ENCODE data around the gene FRA10AC1. TPM values are rescaled to one million over a fixed set of nuclear protein-coding genes. Genes with fewer than 3 reads are reported as not detected.

Gene FRA10AC1, protein sequence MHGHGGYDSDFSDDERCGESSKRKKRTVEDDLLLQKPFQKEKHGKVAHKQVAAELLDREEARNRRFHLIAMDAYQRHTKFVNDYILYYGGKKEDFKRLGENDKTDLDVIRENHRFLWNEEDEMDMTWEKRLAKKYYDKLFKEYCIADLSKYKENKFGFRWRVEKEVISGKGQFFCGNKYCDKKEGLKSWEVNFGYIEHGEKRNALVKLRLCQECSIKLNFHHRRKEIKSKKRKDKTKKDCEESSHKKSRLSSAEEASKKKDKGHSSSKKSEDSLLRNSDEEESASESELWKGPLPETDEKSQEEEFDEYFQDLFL
- 10 to 100 TPM; 10.6 to 20.8 (median 15.4) TPM for total RNA-seq

DNA sequence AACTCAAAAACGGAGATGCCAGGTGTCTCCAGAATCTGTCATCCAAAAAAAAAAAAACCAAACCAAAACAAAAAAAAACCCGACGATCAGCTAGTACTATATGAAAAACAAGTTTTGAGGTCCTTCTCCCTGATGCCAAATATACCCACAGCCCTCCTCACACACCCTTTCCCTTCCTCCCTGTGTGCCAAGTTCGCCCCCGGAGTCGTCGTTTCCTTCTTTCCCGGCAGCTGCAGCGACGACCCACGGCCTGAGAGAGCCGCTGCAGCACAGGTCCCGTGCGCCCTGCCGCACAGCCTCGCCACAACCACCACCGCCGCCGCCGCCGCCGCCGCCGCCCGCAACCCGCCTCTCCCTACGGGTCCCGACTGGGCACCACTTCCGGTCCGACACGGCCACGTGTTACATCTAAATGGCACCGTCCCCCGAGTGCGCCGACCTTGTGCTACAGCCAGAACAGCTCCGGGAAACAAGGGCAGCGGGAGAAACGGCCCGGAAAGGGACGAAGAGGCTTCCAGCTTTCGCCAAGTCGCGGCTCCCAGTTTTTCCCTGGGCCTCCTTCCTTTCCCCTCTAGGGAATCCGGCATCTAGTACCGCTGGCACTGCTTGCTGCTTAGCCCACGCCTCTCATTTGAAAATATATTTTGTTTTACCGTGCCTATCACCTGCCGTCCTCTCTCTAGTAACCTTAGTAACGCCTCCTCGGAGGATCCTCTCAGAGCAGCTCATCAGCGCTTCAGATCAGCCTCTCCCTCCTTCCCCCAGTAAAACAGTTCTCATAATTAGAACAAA is at the start of gene FRA10AC1:
TSS of gene FRA10AC1 (minus strand) at position 383 of the 792 bp plus-strand sequence. CDS start 2,486 bp downstream, outside the sequence.
- no peaks in the 10 kb centered on the region for H3K9me3 ChIP-seq
- H3K4me3 ChIP-seq: peak within 1 kb of the TSS; percentile 57 to 74 (median 74)
- H3K36me3 ChIP-seq: peaks cover 0 to 12% (median 0%) of the 10 kb centered on the region in 3 donors
- TF ChIP-seq, protein P1, sequence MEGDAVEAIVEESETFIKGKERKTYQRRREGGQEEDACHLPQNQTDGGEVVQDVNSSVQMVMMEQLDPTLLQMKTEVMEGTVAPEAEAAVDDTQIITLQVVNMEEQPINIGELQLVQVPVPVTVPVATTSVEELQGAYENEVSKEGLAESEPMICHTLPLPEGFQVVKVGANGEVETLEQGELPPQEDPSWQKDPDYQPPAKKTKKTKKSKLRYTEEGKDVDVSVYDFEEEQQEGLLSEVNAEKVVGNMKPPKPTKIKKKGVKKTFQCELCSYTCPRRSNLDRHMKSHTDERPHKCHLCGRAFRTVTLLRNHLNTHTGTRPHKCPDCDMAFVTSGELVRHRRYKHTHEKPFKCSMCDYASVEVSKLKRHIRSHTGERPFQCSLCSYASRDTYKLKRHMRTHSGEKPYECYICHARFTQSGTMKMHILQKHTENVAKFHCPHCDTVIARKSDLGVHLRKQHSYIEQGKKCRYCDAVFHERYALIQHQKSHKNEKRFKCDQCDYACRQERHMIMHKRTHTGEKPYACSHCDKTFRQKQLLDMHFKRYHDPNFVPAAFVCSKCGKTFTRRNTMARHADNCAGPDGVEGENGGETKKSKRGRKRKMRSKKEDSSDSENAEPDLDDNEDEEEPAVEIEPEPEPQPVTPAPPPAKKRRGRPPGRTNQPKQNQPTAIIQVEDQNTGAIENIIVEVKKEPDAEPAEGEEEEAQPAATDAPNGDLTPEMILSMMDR (IDR thresholded peaks at IDR 0.05): peak in 5 of 6 experiments; percentile 14 to 85 (median 67)
- peak; percentile 34 to 71 for TF ChIP-seq POLR2A (IDR thresholded peaks at IDR 0.05)
- peaks cover 0 to 19% (median 5%) of the 10 kb centered on the region in 4 donors for H3K4me1 ChIP-seq
- H3K27me3 ChIP-seq: no peaks in the 10 kb centered on the region
- peak; percentile 89 to 97 (median 95) for DNase-seq
- peak within 1 kb of the TSS; percentile 73 to 84 (median 78) for H3K27ac ChIP-seq

- DNase-seq: peak in 1 of 3 donors; percentile 58
- TF ChIP-seq POLR2A (IDR thresholded peaks at IDR 0.05): no peak
- TF ChIP-seq, protein P1 (IDR thresholded peaks at IDR 0.05): no peak
- H3K36me3 ChIP-seq: no peaks in the 10 kb centered on the region
- no peak overlapping the region for H3K27ac ChIP-seq
- peaks cover 0 to 14% (median 0%) of the 10 kb centered on the region in 4 donors for H3K4me1 ChIP-seq
- H3K27me3 ChIP-seq: no peaks in the 10 kb centered on the region
- no peaks in the 10 kb centered on the region for H3K9me3 ChIP-seq
- peak overlapping the region in 3 of 4 donors; percentile 5 to 25 (median 12) for H3K4me3 ChIP-seq
These were observed 49.4 kb upstream of the FRA10AC1 start for GRCh38 chr10:93751832-93752231.

- Histone ChIP-seq H3K27ac (no peak overlapping the region), H3K4me3 (no peak overlapping the region), H3K4me1 (peaks cover 0 to 14% (median 0%) of the 10 kb centered on the region in 4 donors), H3K36me3 (no peaks in the 10 kb centered on the region), H3K27me3 (no peaks in the 10 kb centered on the region), H3K9me3 (no peaks in the 10 kb centered on the region)
- DNase-seq: no peak
- TF ChIP-seq, protein P1 (IDR thresholded peaks at IDR 0.05): no peak
- no peak for TF ChIP-seq POLR2A (IDR thresholded peaks at IDR 0.05)
These were observed 48.7 kb upstream of the FRA10AC1 start for GRCh38 chr10:93751124-93751523.

DNA sequence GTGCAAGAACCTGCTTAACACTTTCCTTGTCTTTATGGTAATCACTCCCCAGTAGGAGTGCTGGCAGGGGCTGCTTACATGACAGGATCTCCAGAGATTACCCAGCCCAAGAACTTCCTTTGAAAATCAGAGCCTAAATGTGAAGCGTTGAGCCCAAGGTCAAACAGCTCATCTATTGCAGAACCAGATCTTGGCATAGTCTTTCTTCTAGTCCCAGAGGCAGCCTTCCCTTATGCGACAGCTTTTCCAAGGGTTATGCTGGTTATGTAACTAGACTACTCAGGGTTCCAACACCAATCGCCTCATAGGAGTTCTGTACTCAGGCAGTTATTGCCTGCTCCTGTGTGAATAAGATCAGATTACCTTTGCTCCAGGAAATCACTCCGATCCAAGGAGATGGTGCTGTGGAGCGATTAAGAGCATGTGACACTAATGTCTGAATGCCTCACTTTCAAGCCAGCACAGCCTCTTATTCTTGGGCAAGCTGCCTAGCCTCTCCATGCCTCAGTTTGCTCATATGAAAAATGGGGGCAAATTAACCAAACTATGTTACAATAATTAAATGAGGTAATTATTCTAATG is 46.9 kb upstream of the FRA10AC1 start:
- H3K27ac ChIP-seq: peak overlapping the region in 2 of 4 donors; percentile 36 to 44
- no peaks in the 10 kb centered on the region for H3K36me3 ChIP-seq
- H3K4me1 ChIP-seq: peaks cover 0 to 14% (median 0%) of the 10 kb centered on the region in 4 donors
- TF ChIP-seq, protein P1 (IDR thresholded peaks at IDR 0.05): no peak
- TF ChIP-seq POLR2A (IDR thresholded peaks at IDR 0.05): no peak
- no peaks in the 10 kb centered on the region for H3K9me3 ChIP-seq
- no peaks in the 10 kb centered on the region for H3K27me3 ChIP-seq
- no peak overlapping the region for H3K4me3 ChIP-seq
- DNase-seq: peak in 1 of 3 donors; percentile 59

- Histone ChIP-seq H3K27me3 (no peaks in the 10 kb centered on the region), H3K4me3 (no peak overlapping the region), H3K9me3 (no peaks in the 10 kb centered on the region), H3K4me1 (peaks cover 0 to 10% (median 0%) of the 10 kb centered on the region in 4 donors), H3K36me3 (no peaks in the 10 kb centered on the region), H3K27ac (peak overlapping the region in 1 of 4 donors; percentile 37)
- TF ChIP-seq, protein P1 (IDR thresholded peaks at IDR 0.05): peak in 4 of 6 experiments; percentile 5 to 44 (median 38)
- TF ChIP-seq POLR2A (IDR thresholded peaks at IDR 0.05): no peak
- peak in 2 of 3 donors; percentile 54 for DNase-seq
These were observed 44.5 kb upstream of the FRA10AC1 start for GRCh38 chr10:93746844-93747284.

All from Peyer's patch (tissue), 4 donors.